ENCODE data around the gene FAP. TPM values are rescaled to one million over a fixed set of nuclear protein-coding genes. Genes with fewer than 3 reads are reported as not detected.

FAP gene
- total RNA-seq, 4 donors from 2014 or later = 10.5 to 167 (median 25.9) TPM

GRCh38 chr2:162159446-162159845, 83.8 kb downstream of the FAP start:
- TF ChIP-seq, protein P1, sequence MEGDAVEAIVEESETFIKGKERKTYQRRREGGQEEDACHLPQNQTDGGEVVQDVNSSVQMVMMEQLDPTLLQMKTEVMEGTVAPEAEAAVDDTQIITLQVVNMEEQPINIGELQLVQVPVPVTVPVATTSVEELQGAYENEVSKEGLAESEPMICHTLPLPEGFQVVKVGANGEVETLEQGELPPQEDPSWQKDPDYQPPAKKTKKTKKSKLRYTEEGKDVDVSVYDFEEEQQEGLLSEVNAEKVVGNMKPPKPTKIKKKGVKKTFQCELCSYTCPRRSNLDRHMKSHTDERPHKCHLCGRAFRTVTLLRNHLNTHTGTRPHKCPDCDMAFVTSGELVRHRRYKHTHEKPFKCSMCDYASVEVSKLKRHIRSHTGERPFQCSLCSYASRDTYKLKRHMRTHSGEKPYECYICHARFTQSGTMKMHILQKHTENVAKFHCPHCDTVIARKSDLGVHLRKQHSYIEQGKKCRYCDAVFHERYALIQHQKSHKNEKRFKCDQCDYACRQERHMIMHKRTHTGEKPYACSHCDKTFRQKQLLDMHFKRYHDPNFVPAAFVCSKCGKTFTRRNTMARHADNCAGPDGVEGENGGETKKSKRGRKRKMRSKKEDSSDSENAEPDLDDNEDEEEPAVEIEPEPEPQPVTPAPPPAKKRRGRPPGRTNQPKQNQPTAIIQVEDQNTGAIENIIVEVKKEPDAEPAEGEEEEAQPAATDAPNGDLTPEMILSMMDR (IDR thresholded peaks at IDR 0.05) = no peak
- no peak for TF ChIP-seq POLR2A (IDR thresholded peaks at IDR 0.05)
- Histone ChIP-seq H3K27ac (no peak overlapping the region), H3K9me3 (no peaks in the 10 kb centered on the region), H3K4me3 (no peak overlapping the region), H3K4me1 (no peaks in the 10 kb centered on the region), H3K36me3 (no peaks in the 10 kb centered on the region), H3K27me3 (no peaks in the 10 kb centered on the region)
- DNase-seq = no peak
- intact Hi-C loops (cut with DNase I; ENCODE audit: low total_unique reads) = no loop called here

DNA sequence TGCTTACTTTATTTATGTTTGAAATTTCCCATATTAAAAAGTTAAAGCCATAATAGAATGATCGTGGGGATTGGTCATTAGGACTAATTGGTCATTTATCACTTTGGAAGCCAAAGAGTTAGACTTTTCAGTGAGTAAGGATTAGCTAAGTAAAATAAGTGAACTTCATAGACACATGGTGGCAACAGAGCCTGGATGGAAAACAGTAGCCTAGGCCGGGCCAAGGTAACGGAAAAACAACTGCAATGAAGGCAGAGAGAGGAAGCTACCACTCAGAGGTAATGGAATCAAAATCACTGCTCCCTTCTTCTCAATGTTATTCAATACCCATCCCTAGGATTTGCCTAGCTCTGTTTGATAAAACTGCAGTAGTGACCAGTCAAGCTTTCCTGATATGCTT, 87.1 kb downstream of the FAP start:
- Histone ChIP-seq H3K27ac (no peak overlapping the region), H3K4me1 (no peaks in the 10 kb centered on the region), H3K27me3 (no peaks in the 10 kb centered on the region), H3K9me3 (no peaks in the 10 kb centered on the region), H3K4me3 (no peak overlapping the region), H3K36me3 (no peaks in the 10 kb centered on the region)
- TF ChIP-seq, protein P1 (IDR thresholded peaks at IDR 0.05) = no peak
- TF ChIP-seq POLR2A (IDR thresholded peaks at IDR 0.05) = no peak
- intact Hi-C loops (cut with DNase I; ENCODE audit: low total_unique reads) = no loop called here
- no peak for DNase-seq

DNA sequence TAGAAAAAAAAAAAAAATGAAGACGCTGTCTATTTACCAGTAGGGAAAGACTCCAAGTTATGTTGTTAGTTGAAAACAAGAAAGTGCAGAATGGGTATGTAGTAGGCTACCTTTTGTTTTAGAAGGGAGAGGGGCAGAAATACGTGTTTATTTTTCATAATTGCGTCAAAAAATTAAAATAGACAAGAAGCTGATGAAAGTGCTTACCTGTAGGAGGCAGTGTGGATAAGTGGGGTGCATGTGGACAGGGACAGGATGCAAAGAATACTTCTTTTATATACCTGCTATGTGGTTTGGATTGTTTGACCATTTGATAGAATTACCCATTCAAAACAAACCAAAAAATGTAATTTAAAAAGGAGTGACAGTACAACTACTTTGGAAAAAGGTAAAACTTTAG, 88.2 kb downstream of the FAP start:
- no peak overlapping the region for H3K4me3 ChIP-seq
- H3K4me1 ChIP-seq = no peaks in the 10 kb centered on the region
- H3K27ac ChIP-seq = no peak overlapping the region
- DNase-seq = no peak
- TF ChIP-seq POLR2A (IDR thresholded peaks at IDR 0.05) = no peak
- TF ChIP-seq, protein P1 (IDR thresholded peaks at IDR 0.05) = no peak
- H3K36me3 ChIP-seq = no peaks in the 10 kb centered on the region
- H3K27me3 ChIP-seq = no peaks in the 10 kb centered on the region
- intact Hi-C loops (cut with DNase I; ENCODE audit: low total_unique reads) = no loop called here
- H3K9me3 ChIP-seq = no peaks in the 10 kb centered on the region

GRCh38 chr2:162153608-162154224, 89.5 kb downstream of the FAP start:
- no peak for TF ChIP-seq POLR2A (IDR thresholded peaks at IDR 0.05)
- TF ChIP-seq, protein P1 (IDR thresholded peaks at IDR 0.05) = peak in 3 of 4 experiments; percentile 8 to 49 (median 12)
- H3K27ac ChIP-seq = no peak overlapping the region
- H3K4me1 ChIP-seq = no peaks in the 10 kb centered on the region
- intact Hi-C loops (cut with DNase I; ENCODE audit: low total_unique reads) = no loop called here
- no peak overlapping the region for H3K4me3 ChIP-seq
- H3K27me3 ChIP-seq = no peaks in the 10 kb centered on the region
- H3K36me3 ChIP-seq = no peaks in the 10 kb centered on the region
- DNase-seq = peak; percentile 23 to 45
- H3K9me3 ChIP-seq = no peaks in the 10 kb centered on the region

DNA sequence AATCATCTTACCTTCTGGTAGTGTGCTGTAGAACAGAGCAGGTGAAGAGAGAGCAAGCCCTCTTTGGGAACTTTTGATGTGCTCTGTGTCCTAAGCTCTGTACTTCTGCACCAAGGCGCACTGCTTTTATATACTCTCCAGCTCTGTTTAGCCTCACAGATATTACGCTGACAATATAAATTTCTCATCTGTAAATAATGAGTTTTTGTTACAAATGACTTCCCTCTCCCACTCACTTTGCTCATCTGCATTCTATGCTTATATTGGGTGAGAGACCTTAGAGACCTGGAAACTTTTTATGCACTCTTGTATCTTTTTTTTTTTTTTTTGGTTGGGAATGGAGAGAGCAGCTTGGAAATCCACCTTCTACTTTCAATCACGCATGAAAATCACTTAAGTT, 91.1 kb downstream of the FAP start, which contains the start of gene GCG:
GCG (minus strand) TSS at position 101 of the 400 bp plus-strand sequence. CDS start 3,069 bp downstream, outside the sequence.
- intact Hi-C loops (cut with DNase I; ENCODE audit: low total_unique reads) = no loop called here

More for the DNA sequence above, 91.1 kb downstream of the FAP start, which contains the start of gene GCG:
- no peaks in the 10 kb centered on the region for H3K27me3 ChIP-seq
- no peaks in the 10 kb centered on the region for H3K9me3 ChIP-seq
- H3K4me3 ChIP-seq = no peak within 1 kb of the TSS
- no peaks in the 10 kb centered on the region for H3K36me3 ChIP-seq
- no peak within 1 kb of the TSS for H3K27ac ChIP-seq
- H3K4me1 ChIP-seq = no peaks in the 10 kb centered on the region
- DNase-seq = no peak
- TF ChIP-seq, protein P1 (IDR thresholded peaks at IDR 0.05) = no peak
- no peak for TF ChIP-seq POLR2A (IDR thresholded peaks at IDR 0.05)
